Endothelial cell (in vitro differentiated cells): ENCODE measurements around the gene RCOR3. TPM values are rescaled to one million over a fixed set of nuclear protein-coding genes. Genes with fewer than 3 reads are reported as not detected.
A peak's percentile ranks its signal among the peaks of the same experiment; 100 is the strongest.

Experiments
- DNase-seq: peaks from one replicate; pipeline ENCODE4 v3.0.0; 2021; ENCODE audit warnings: low spot score
- H3K27ac Mint-ChIP-seq: one replicate; pipeline ENCODE4 v1.8.0; 2021; ENCODE audit warnings: mixed read lengths, inconsistent platforms; ENCODE audit not compliant: unreplicated experiment
- H3K27me3 Mint-ChIP-seq: one replicate; pipeline ENCODE4 v1.8.0; 2021; ENCODE audit warnings: mild to moderate bottlenecking, moderate library complexity, mixed read lengths, inconsistent platforms; ENCODE audit not compliant: unreplicated experiment
- H3K36me3 Mint-ChIP-seq: one replicate; pipeline ENCODE4 v1.8.0; 2021; ENCODE audit warnings: mild to moderate bottlenecking, low read depth, mixed read lengths, inconsistent platforms; ENCODE audit not compliant: unreplicated experiment
- H3K4me1 Mint-ChIP-seq: one replicate; pipeline ENCODE4 v1.8.0; 2021; ENCODE audit warnings: mild to moderate bottlenecking, mixed read lengths, inconsistent platforms; ENCODE audit not compliant: unreplicated experiment
- H3K4me3 Mint-ChIP-seq: one replicate; pipeline ENCODE4 v1.8.0; 2021; ENCODE audit warnings: mild to moderate bottlenecking, mixed read lengths, inconsistent platforms; ENCODE audit not compliant: unreplicated experiment
- H3K9me3 Mint-ChIP-seq: one replicate; pipeline ENCODE4 v1.8.0; 2021; ENCODE audit warnings: mixed read lengths, inconsistent platforms; ENCODE audit not compliant: unreplicated experiment
- total RNA-seq: library from RNA; stranded (reverse); fragmentation: NEBNext Ultra II Directional; extraction: Animal tissue kit (Norgen Biotek cat#: 25700); gene quantifications from one replicate; pipeline ENCODE4 v1.2.1, GENCODE V29; 2021; ENCODE audit not compliant: unreplicated experiment
- TF ChIP-seq, protein P1 (sequence below): fragments of 200-600 bp; sonication (generic); IDR thresholded peaks from one replicate; pipeline ENCODE4 v1.5.0; 2021; ENCODE audit warnings: antibody characterized with exemption; ENCODE audit not compliant: unreplicated experiment

Gene RCOR3
- total RNA-seq, 1 donor from 2014 or later = 39.6 TPM

DNA sequence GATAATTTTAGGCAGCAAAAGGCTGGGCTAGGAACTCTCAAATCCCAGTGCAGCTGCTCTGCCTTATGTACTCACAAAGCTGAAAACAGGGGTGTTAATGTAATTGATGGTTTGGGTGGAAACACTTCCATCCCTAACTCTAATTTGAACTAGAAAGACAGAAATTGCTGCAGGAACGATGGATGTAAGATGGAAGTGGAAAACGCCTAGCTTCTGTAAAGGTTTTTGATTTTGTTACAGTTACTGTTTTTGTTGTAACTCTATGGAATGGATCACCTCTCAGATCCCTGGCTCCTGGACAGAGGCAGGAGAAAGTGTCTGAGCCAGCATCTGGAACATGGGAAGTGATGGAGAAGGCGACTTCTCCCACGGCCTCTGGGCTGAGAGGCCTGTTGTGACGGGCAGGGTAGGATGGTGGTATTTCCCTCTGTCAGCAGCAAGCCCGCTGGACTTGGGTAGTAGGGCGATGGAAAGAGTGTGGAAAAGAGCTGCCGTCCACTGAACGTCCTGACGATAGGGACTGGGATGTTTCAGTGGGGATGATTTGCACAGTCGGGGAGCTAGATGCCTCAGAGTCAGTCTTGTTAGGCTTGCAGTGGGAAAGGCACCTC, 69.0 kb downstream of the RCOR3 start:
- Mint-ChIP-seq H3K27ac (peak overlapping the region; percentile 3), H3K9me3 (no peaks in the 10 kb centered on the region), H3K4me3 (peak overlapping the region; percentile 92), H3K4me1 (peaks cover 23% of the 10 kb centered on the region), H3K36me3 (peaks cover 11% of the 10 kb centered on the region), H3K27me3 (peaks cover 20% of the 10 kb centered on the region)
- DNase-seq = no peak
- TF ChIP-seq, protein P1, sequence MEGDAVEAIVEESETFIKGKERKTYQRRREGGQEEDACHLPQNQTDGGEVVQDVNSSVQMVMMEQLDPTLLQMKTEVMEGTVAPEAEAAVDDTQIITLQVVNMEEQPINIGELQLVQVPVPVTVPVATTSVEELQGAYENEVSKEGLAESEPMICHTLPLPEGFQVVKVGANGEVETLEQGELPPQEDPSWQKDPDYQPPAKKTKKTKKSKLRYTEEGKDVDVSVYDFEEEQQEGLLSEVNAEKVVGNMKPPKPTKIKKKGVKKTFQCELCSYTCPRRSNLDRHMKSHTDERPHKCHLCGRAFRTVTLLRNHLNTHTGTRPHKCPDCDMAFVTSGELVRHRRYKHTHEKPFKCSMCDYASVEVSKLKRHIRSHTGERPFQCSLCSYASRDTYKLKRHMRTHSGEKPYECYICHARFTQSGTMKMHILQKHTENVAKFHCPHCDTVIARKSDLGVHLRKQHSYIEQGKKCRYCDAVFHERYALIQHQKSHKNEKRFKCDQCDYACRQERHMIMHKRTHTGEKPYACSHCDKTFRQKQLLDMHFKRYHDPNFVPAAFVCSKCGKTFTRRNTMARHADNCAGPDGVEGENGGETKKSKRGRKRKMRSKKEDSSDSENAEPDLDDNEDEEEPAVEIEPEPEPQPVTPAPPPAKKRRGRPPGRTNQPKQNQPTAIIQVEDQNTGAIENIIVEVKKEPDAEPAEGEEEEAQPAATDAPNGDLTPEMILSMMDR = no peak

DNA sequence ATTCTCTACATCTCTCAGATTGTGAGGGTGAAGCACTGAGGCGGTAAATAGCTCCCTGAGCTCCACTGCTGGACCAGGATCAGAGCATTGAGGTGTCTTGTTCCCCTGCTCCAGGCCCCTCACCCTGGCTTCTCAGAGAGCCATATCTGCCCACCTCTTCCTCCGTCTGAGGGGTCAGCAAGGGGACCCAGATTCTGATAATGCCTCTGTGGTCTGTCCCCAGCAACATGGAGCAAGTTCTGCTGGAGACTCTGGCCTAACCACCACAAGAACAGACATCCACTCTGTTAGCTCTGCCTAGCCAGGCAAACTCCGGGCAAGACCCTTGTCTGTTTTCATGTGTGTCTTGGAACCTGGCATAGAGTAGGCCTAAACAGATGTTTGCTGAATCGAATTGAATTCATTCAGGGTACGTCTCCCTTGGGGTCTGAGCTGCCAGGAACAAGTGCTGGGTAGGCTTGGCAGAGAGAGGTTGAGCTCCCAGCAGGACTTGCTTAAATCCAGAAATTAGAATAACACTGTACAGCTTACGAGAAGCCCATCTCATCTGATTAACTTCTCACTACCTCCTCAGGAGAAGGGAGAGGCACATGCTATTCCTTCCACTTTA, 69.8 kb downstream of the RCOR3 start:
- Mint-ChIP-seq H3K36me3 (peaks cover 11% of the 10 kb centered on the region), H3K4me1 (peaks cover 23% of the 10 kb centered on the region), H3K27ac (no peak overlapping the region), H3K9me3 (no peaks in the 10 kb centered on the region), H3K27me3 (peaks cover 20% of the 10 kb centered on the region), H3K4me3 (no peak overlapping the region)
- TF ChIP-seq, protein P1 = no peak
- no peak for DNase-seq

DNA sequence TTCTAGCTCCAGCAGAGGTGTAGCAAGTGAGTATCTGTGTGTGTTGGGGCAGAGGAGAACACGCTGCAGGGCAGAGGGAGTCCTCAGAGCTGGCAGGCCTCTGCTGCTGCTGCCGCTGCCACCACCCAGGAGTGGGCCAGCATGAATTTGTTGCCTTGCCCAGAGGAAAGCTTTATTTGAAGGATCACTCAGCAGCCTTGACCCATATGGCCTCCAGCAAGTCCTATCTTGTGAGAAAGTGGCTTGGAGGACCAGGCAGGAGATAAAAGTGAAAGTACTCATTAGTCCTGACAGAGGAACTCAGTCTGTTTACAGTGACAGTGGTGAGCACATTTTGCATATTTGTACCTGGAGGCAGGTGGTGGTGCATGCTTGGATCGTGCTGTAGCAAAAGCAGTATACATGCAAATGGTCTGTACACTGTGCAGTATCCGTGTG, 70.6 kb downstream of the RCOR3 start:
- DNase-seq = no peak
- H3K27ac Mint-ChIP-seq = no peak overlapping the region

DNA sequence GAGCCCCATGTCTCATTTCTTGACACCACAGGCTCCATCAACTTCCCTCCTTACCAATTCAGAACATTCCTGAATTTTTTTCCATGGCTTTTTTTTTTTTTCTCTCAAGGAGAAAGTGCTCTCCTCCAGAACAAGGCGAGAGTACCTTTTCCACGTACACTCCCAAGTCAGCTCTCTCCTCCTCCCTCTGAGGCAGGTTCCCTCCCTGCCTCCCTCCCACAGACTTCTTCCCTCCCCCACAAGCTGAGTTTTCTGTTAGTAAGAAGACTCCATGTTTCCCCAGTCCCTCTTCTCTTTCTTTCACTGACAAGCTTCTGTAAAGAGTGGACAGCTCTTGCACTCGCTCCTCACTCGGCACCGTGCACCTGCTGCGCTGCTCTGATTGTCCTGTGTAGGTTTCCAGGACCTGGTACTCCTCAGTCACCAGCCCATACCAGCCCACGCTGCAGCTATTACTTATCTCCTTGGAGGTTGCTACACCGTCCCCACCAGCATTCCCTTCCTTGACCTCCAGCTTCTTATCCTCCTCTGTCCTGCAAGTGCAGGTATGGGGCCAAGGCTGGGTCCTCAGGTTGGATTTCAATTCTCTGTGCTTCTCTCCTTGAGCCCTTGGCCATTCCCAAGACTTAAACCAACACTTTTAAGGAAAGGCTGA, 71.2 kb downstream of the RCOR3 start:
- Mint-ChIP-seq H3K27ac (no peak overlapping the region), H3K4me3 (peak overlapping the region; percentile 2), H3K9me3 (no peaks in the 10 kb centered on the region), H3K27me3 (peaks cover 20% of the 10 kb centered on the region), H3K36me3 (peaks cover 11% of the 10 kb centered on the region), H3K4me1 (peaks cover 32% of the 10 kb centered on the region)
- no peak for DNase-seq
- TF ChIP-seq, protein P1 = no peak

More for the DNA sequence above, 70.6 kb downstream of the RCOR3 start:
- Mint-ChIP-seq H3K9me3 (no peaks in the 10 kb centered on the region), H3K36me3 (peaks cover 11% of the 10 kb centered on the region), H3K4me1 (peaks cover 25% of the 10 kb centered on the region), H3K4me3 (no peak overlapping the region), H3K27me3 (peaks cover 20% of the 10 kb centered on the region)
- TF ChIP-seq, protein P1 = no peak
